Left ventricle myocardium inferior (tissue), 1 donor: ENCODE measurements around the gene EDEM1. TPM values are rescaled to one million over a fixed set of nuclear protein-coding genes. Genes with fewer than 3 reads are reported as not detected.

Experiments
- DNase-seq: peaks from one replicate; pipeline ENCODE4 v3.0.0-alpha.2; 2020
- H3K27ac ChIP-seq: fragments of 200-600 bp; replicated peaks from 2 replicates; pipeline ENCODE4 v1.8.0; 2021
- H3K27me3 ChIP-seq: fragments of 200-600 bp; 2 replicates; pipeline ENCODE4 v1.8.0; 2021; ENCODE audit warnings: low read depth
- H3K36me3 ChIP-seq: fragments of 200-600 bp; 2 replicates; pipeline ENCODE4 v1.8.0; 2021
- H3K4me1 ChIP-seq: fragments of 200-600 bp; 2 replicates; pipeline ENCODE4 v1.8.0; 2021
- H3K4me3 ChIP-seq: fragments of 200-600 bp; 2 replicates; pipeline ENCODE4 v1.8.0; 2021; ENCODE audit warnings: mild to moderate bottlenecking, moderate library complexity
- H3K9me3 ChIP-seq: fragments of 200-600 bp; replicated peaks from 2 replicates; pipeline ENCODE4 v1.8.0; 2021
- intact Hi-C: fragments of 100-400 bp; cut with micrococcal nuclease; formaldehyde crosslinking; loops from one replicate; pipeline ENCODE4 v1.11.0; 2022
- total RNA-seq: library from RNA; stranded (reverse); fragmentation: NEBNext Ultra II Directional; extraction: Animal tissue kit (Norgen Biotek cat#: 25700); gene quantifications from one replicate; pipeline ENCODE4 v1.2.1, GENCODE V29; 2021
- TF ChIP-seq, protein P1 (sequence below): fragments of 200-600 bp; IDR thresholded peaks from 2 replicates; pipeline ENCODE4 v1.8.0; 2021; ENCODE audit warnings: antibody characterized with exemption, mild to moderate bottlenecking, borderline replicate concordance
- donor health status: DM: no; HTN: yes; CAD: no; lungs with severe emphysema.

EDEM1 gene
- total RNA-seq, 1 donor from 2014 or later: 7.9 TPM

DNA sequence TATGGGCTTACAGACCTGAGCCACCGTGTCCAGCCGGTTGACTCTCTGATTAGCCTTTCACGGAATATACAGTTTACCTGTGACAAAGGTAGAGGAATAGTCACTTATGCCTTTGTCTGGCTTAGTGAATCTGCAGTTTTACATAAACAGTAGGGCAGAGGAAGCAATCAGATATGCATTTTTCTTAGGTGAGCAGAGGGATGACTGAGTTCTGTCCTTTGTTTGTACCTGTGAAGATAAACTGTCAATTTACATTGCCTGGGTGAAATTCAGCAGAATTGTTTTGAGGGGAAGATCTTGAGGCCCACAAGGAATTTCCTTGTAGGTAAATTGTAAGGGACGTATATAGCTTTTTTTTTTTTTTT lies 10.8 kb downstream of the EDEM1 start:
- H3K4me3 ChIP-seq: no peak overlapping the region

GRCh38 chr3:5198986-5199731 lies 11.7 kb downstream of the EDEM1 start:
- DNase-seq: no peak
- Histone ChIP-seq H3K9me3 (no peaks in the 10 kb centered on the region), H3K36me3 (peaks cover 58% of the 10 kb centered on the region), H3K4me1 (peaks cover 34% of the 10 kb centered on the region), H3K27ac (no peak overlapping the region), H3K27me3 (no peaks in the 10 kb centered on the region), H3K4me3 (no peak overlapping the region)
- TF ChIP-seq, protein P1, sequence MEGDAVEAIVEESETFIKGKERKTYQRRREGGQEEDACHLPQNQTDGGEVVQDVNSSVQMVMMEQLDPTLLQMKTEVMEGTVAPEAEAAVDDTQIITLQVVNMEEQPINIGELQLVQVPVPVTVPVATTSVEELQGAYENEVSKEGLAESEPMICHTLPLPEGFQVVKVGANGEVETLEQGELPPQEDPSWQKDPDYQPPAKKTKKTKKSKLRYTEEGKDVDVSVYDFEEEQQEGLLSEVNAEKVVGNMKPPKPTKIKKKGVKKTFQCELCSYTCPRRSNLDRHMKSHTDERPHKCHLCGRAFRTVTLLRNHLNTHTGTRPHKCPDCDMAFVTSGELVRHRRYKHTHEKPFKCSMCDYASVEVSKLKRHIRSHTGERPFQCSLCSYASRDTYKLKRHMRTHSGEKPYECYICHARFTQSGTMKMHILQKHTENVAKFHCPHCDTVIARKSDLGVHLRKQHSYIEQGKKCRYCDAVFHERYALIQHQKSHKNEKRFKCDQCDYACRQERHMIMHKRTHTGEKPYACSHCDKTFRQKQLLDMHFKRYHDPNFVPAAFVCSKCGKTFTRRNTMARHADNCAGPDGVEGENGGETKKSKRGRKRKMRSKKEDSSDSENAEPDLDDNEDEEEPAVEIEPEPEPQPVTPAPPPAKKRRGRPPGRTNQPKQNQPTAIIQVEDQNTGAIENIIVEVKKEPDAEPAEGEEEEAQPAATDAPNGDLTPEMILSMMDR: no peak
- intact Hi-C loops: no loop called here

More for the DNA sequence above, 10.8 kb downstream of the EDEM1 start:
- peaks cover 54% of the 10 kb centered on the region for H3K36me3 ChIP-seq
- H3K9me3 ChIP-seq: no peaks in the 10 kb centered on the region
- no peak overlapping the region for H3K27ac ChIP-seq
- DNase-seq: no peak
- intact Hi-C loops: no loop called here
- peaks cover 34% of the 10 kb centered on the region for H3K4me1 ChIP-seq
- no peaks in the 10 kb centered on the region for H3K27me3 ChIP-seq
- TF ChIP-seq, protein P1: no peak

- no peaks in the 10 kb centered on the region for H3K9me3 ChIP-seq
- H3K27ac ChIP-seq: no peak overlapping the region
- no peak overlapping the region for H3K4me3 ChIP-seq
- H3K4me1 ChIP-seq: peaks cover 12% of the 10 kb centered on the region
- peaks cover 73% of the 10 kb centered on the region for H3K36me3 ChIP-seq
- TF ChIP-seq, protein P1: no peak
- no peak for DNase-seq
- H3K27me3 ChIP-seq: no peaks in the 10 kb centered on the region
- intact Hi-C loops: no loop called here
Observed at GRCh38 chr3:5201536-5201935, 14.0 kb downstream of the EDEM1 start.

GRCh38 chr3:5202222-5202621 lies 14.7 kb downstream of the EDEM1 start:
- H3K4me1 ChIP-seq: peaks cover 9% of the 10 kb centered on the region
- no peaks in the 10 kb centered on the region for H3K27me3 ChIP-seq
- TF ChIP-seq, protein P1: no peak
- H3K27ac ChIP-seq: no peak overlapping the region
- intact Hi-C loops: no loop called here
- H3K36me3 ChIP-seq: peaks cover 80% of the 10 kb centered on the region
- no peak overlapping the region for H3K4me3 ChIP-seq
- no peak for DNase-seq
- no peaks in the 10 kb centered on the region for H3K9me3 ChIP-seq

GRCh38 chr3:5205165-5205941 lies 17.8 kb downstream of the EDEM1 start:
- no peak for DNase-seq
- H3K27ac ChIP-seq: no peak overlapping the region
- TF ChIP-seq, protein P1: no peak
- H3K4me3 ChIP-seq: no peak overlapping the region
- no peaks in the 10 kb centered on the region for H3K27me3 ChIP-seq
- no peaks in the 10 kb centered on the region for H3K9me3 ChIP-seq
- peaks cover 99% of the 10 kb centered on the region for H3K36me3 ChIP-seq
- no peaks in the 10 kb centered on the region for H3K4me1 ChIP-seq
- intact Hi-C loops: no loop called here
